H9 (cell line): Measurements from ENCODE around the gene IMMP2L. TPM values are rescaled to one million over a fixed set of nuclear protein-coding genes. Genes with fewer than 3 reads are reported as not detected.

ENCODE experiments used
- DNase-seq: peaks from one replicate; pipeline ENCODE4 v3.0.0-alpha.2; 2017
- H2AFZ ChIP-seq: one replicate; pipeline ENCODE4 v1.6.1; 2013; ENCODE audit warnings: mild to moderate bottlenecking, low read length, control low read depth, moderate library complexity
- H2AK5ac ChIP-seq: 2 replicates; pipeline ENCODE4 v1.6.1; 2013; ENCODE audit warnings: low read length, control low read depth, mixed read lengths; ENCODE audit not compliant: insufficient read length
- H2BK120ac ChIP-seq: one replicate; pipeline ENCODE4 v1.6.1; 2013; ENCODE audit warnings: low read depth, mild to moderate bottlenecking, low read length, control low read depth, inconsistent platforms; ENCODE audit not compliant: poor library complexity, severe bottlenecking
- H2BK12ac ChIP-seq: 2 replicates; pipeline ENCODE4 v1.6.1; 2013; ENCODE audit warnings: low read length, control low read depth, mixed read lengths, low read depth; ENCODE audit not compliant: insufficient read length
- H2BK15ac ChIP-seq: 2 replicates; pipeline ENCODE4 v1.6.1; 2013; ENCODE audit warnings: low read depth, low read length, control low read depth
- H2BK20ac ChIP-seq: one replicate; pipeline ENCODE4 v1.6.1; 2013; ENCODE audit warnings: low read depth, mild to moderate bottlenecking, low read length, control low read depth, inconsistent platforms; ENCODE audit not compliant: poor library complexity, severe bottlenecking
- H2BK5ac ChIP-seq: 2 replicates; pipeline ENCODE4 v1.6.1; 2013; ENCODE audit warnings: low read length, control low read depth, mixed read lengths; ENCODE audit not compliant: insufficient read length
- H3K14ac ChIP-seq: 2 replicates; pipeline ENCODE4 v1.6.1; 2013; ENCODE audit warnings: low read length, control low read depth; ENCODE audit not compliant: insufficient read depth
- H3K18ac ChIP-seq: 2 replicates; pipeline ENCODE4 v1.6.1; 2013; ENCODE audit warnings: low read depth, mild to moderate bottlenecking, mixed read lengths, low read length, control low read depth; ENCODE audit not compliant: insufficient read length
- H3K23ac ChIP-seq: 2 replicates; pipeline ENCODE4 v1.6.1; 2013; ENCODE audit warnings: low read length, control low read depth, mixed read lengths, low read depth; ENCODE audit not compliant: insufficient read length
- H3K23me2 ChIP-seq: 2 replicates; pipeline ENCODE4 v1.6.1; 2013; ENCODE audit warnings: low read depth, mild to moderate bottlenecking, mixed read lengths, low read length, control low read depth; ENCODE audit not compliant: insufficient read length, poor library complexity, severe bottlenecking
- H3K27ac ChIP-seq: 2 replicates; pipeline ENCODE4 v1.5.1; 2013; ENCODE audit warnings: low read length, control low read depth, mixed read lengths, low read depth; ENCODE audit not compliant: insufficient read length
- H3K27me3 ChIP-seq: 2 replicates; pipeline ENCODE4 v1.6.1; 2013; ENCODE audit warnings: low read length, control low read depth, inconsistent platforms; ENCODE audit not compliant: insufficient read depth
- H3K4ac ChIP-seq: 2 replicates; pipeline ENCODE4 v1.6.1; 2013; ENCODE audit warnings: low read depth, mild to moderate bottlenecking, control low read depth, inconsistent platforms, low read length, moderate library complexity
- H3K4me1 ChIP-seq: 2 replicates; pipeline ENCODE4 v1.6.1; 2013; ENCODE audit warnings: low read length, control low read depth, inconsistent platforms; ENCODE audit not compliant: insufficient read depth
- H3K4me2 ChIP-seq: 2 replicates; pipeline ENCODE4 v1.6.1; 2013; ENCODE audit warnings: low read length, control low read depth, mixed read lengths; ENCODE audit not compliant: insufficient read length, insufficient read depth
- H3K56ac ChIP-seq: 2 replicates; pipeline ENCODE4 v1.6.1; 2013; ENCODE audit warnings: low read depth, mild to moderate bottlenecking, mixed read lengths, low read length, control low read depth; ENCODE audit not compliant: insufficient read length
- H3K79me1 ChIP-seq: 2 replicates; pipeline ENCODE4 v1.6.1; 2013; ENCODE audit warnings: low read depth, mild to moderate bottlenecking, moderate library complexity, low read length, control low read depth, inconsistent platforms; ENCODE audit not compliant: insufficient read depth, poor library complexity, severe bottlenecking
- H3K79me2 ChIP-seq: 2 replicates; pipeline ENCODE4 v1.6.1; 2013; ENCODE audit warnings: low read length, control low read depth, inconsistent platforms; ENCODE audit not compliant: insufficient read depth
- H3K9ac ChIP-seq: 2 replicates; pipeline ENCODE4 v1.6.1; 2013; ENCODE audit warnings: low read length, control low read depth, mixed read lengths; ENCODE audit not compliant: insufficient read length; ENCODE audit errors: extremely low read depth
- H3K9me3 ChIP-seq: one replicate; pipeline ENCODE4 v1.6.1; 2013; ENCODE audit warnings: low read depth, low read length, inconsistent platforms; ENCODE audit not compliant: control insufficient read depth
- H3T11ph ChIP-seq: one replicate; pipeline ENCODE4 v1.6.1; 2013; ENCODE audit warnings: mild to moderate bottlenecking, low read length, control low read depth, inconsistent platforms
- H4K20me1 ChIP-seq: one replicate; pipeline ENCODE4 v1.6.1; 2013; ENCODE audit not compliant: control insufficient read depth, insufficient read length, insufficient read depth
- H4K5ac ChIP-seq: 2 replicates; pipeline ENCODE4 v1.6.1; 2013; ENCODE audit warnings: low read depth, mild to moderate bottlenecking, mixed read lengths, low read length, control low read depth; ENCODE audit not compliant: insufficient read length
- H4K8ac ChIP-seq: replicated peaks from 2 replicates; pipeline ENCODE4 v1.6.1; 2013; ENCODE audit warnings: low read length, control low read depth, mixed read lengths, low read depth; ENCODE audit not compliant: insufficient read length
- H4K91ac ChIP-seq: 2 replicates; pipeline ENCODE4 v1.6.1; 2013; ENCODE audit warnings: low read depth, mild to moderate bottlenecking, moderate library complexity, mixed read lengths, low read length, control low read depth; ENCODE audit not compliant: insufficient read length
- H3K27ac Mint-ChIP-seq, 3 experiments: 2 replicates in 2 of 3; 3 replicates in 1 of 3; pipeline ENCODE4 v1.8.0; 2020 to 2021; ENCODE audit warnings: mixed read lengths in 3 of 3, mild to moderate bottlenecking in 1 of 3, moderate library complexity in 1 of 3
- H3K27me3 Mint-ChIP-seq: 2 replicates; pipeline ENCODE4 v1.8.0; 2021; ENCODE audit warnings: low read depth, mild to moderate bottlenecking, moderate library complexity, mixed read lengths
- H3K36me3 Mint-ChIP-seq, 3 experiments: 2 replicates in 2 of 3; 3 replicates in 1 of 3; pipeline ENCODE4 v1.8.0; 2020 to 2021; ENCODE audit warnings: low read depth in 3 of 3, mixed read lengths in 3 of 3; ENCODE audit not compliant: insufficient read depth in 1 of 3
- H3K4me1 Mint-ChIP-seq, 2 experiments: 2 replicates each; pipeline ENCODE4 v1.8.0; 2020; ENCODE audit warnings: mixed read lengths in 2 of 2
- H3K4me3 Mint-ChIP-seq, 2 experiments: 2 replicates in 1 of 2; 3 replicates in 1 of 2; pipeline ENCODE4 v1.8.0; 2020 to 2021; ENCODE audit warnings: mild to moderate bottlenecking in 2 of 2, mixed read lengths in 2 of 2, moderate library complexity in 1 of 2
- H3K9me3 Mint-ChIP-seq, 2 experiments: 2 replicates in 1 of 2; 3 replicates in 1 of 2; pipeline ENCODE4 v1.8.0; 2020; ENCODE audit warnings: mild to moderate bottlenecking in 2 of 2, mixed read lengths in 2 of 2, moderate library complexity in 1 of 2
- CTCF ChIP-seq: fragments of 200-600 bp; sonication (generic); conservative IDR thresholded peaks from 3 replicates; pipeline ENCODE4 v1.8.0; 2021; ENCODE audit warnings: antibody characterized with exemption, mild to moderate bottlenecking
- WGBS: extraction: QIAGEN DNeasy Blood & Tissue Kit; methylation state at CpG from one replicate; pipeline ENCODE4 v1.1.7; 2013; ENCODE audit warnings: missing lambda C conversion rate, low lambda C conversion rate, mixed read lengths; ENCODE audit not compliant: insufficient read length; ENCODE audit errors: extremely low coverage; 5-methylcytosine and 5-hydroxymethylcytosine counted together
- total RNA-seq: library from RNA; stranded (reverse); gene quantifications from 2 replicates; pipeline ENCODE4 v1.2.1, GENCODE V29; 2021

The IMMP2L gene
- total RNA-seq, 1 experiment from 2014 or later, result 14.7 TPM

GRCh38 chr7:111605246-111605645 lies 43.0 kb upstream of the IMMP2L start:
- no peak overlapping the region for H3T11ph ChIP-seq
- H4K91ac ChIP-seq, result no peak overlapping the region
- no peaks in the 10 kb centered on the region for H3K79me2 ChIP-seq
- no peak overlapping the region for H2BK15ac ChIP-seq
- H3K23ac ChIP-seq, result no peak overlapping the region
- H4K20me1 ChIP-seq, result no peaks in the 10 kb centered on the region
- no peak overlapping the region for H3K14ac ChIP-seq
- no peak overlapping the region for H3K4me3 Mint-ChIP-seq
- H2AK5ac ChIP-seq, result no peak overlapping the region
- H3K27ac ChIP-seq, result no peak overlapping the region
- no peak for DNase-seq
- no peak overlapping the region for H3K4ac ChIP-seq
- H3K4me1 Mint-ChIP-seq, result peaks cover 4 to 12% of the 10 kb centered on the region in 2 experiments; a peak in 3 of 4 replicates
- no peak overlapping the region for H3K18ac ChIP-seq
- no peak overlapping the region for H2BK20ac ChIP-seq
- WGBS, result no CpG with 5 or more reads among the region's 1 CpG
- no peaks in the 10 kb centered on the region for H3K4me1 ChIP-seq
- no peak overlapping the region for H4K8ac ChIP-seq
- no peaks in the 10 kb centered on the region for H3K23me2 ChIP-seq
- H3K9me3 Mint-ChIP-seq, result peaks cover 0 to 7% of the 10 kb centered on the region in 2 experiments; a peak in 2 of 5 replicates
- no peak overlapping the region for H3K9ac ChIP-seq
- H2BK5ac ChIP-seq, result no peak overlapping the region
- H2BK120ac ChIP-seq, result no peak overlapping the region
- no peaks in the 10 kb centered on the region for H3K79me1 ChIP-seq
- no peak overlapping the region for H3K56ac ChIP-seq
- no peaks in the 10 kb centered on the region for H3K27me3 ChIP-seq
- H3K27me3 Mint-ChIP-seq, result no peaks in the 10 kb centered on the region; the same call in 1 of the 2 replicates
- no peak overlapping the region for H3K4me2 ChIP-seq
- H4K5ac ChIP-seq, result no peak overlapping the region
- H3K9me3 ChIP-seq, result no peaks in the 10 kb centered on the region
- no peak overlapping the region for H3K27ac Mint-ChIP-seq
- H3K36me3 Mint-ChIP-seq, result peaks cover 0 to 4% (median 2%) of the 10 kb centered on the region in 3 experiments; a peak in 2 of 7 replicates
- no peak for TF ChIP-seq CTCF
- H2BK12ac ChIP-seq, result no peak overlapping the region
- H2AFZ ChIP-seq, result no peak overlapping the region
